HG02610 (cell line): ENCODE data around the gene FAM163A.
A peak's percentile ranks its signal among the peaks of the same experiment; 100 is the strongest.
"Not testable (repeated sequence)": the region's sequence is repeated elsewhere in the genome, so short reads cannot be mapped to it uniquely, and the experiment has no call there.

Source experiments
- ATAC-seq: cut with Tn5 transposase; IDR thresholded peaks from one replicate; pipeline ENCODE4 v1.9.1; 2021; ENCODE audit warnings: mild to moderate bottlenecking, moderate library complexity; ENCODE audit not compliant: unreplicated experiment

FAM163A gene

GRCh38 chr1:179786815-179787685 lies 44.0 kb downstream of the FAM163A start:
- ATAC-seq: no peak

GRCh38 chr1:179788259-179788658 lies 45.2 kb downstream of the FAM163A start:
- ATAC-seq: no peak

- ATAC-seq: no peak
Observed at GRCh38 chr1:179793281-179793680, 50.2 kb downstream of the FAM163A start.

GRCh38 chr1:179794146-179794545 lies 51.1 kb downstream of the FAM163A start:
- no peak for ATAC-seq

GRCh38 chr1:179794669-179795068 lies 51.6 kb downstream of the FAM163A start:
- ATAC-seq: no peak

- no peak for ATAC-seq
Observed at GRCh38 chr1:179798213-179798863, 55.2 kb downstream of the FAM163A start.

- ATAC-seq: no peak
Observed at GRCh38 chr1:179798864-179799516, 55.9 kb downstream of the FAM163A start.

GRCh38 chr1:179800481-179800880 lies 57.4 kb downstream of the FAM163A start:
- no peak for ATAC-seq

- ATAC-seq: no peak
Observed at GRCh38 chr1:179803104-179803503, 60.0 kb downstream of the FAM163A start.

- ATAC-seq: no peak
Observed at GRCh38 chr1:179803918-179804317, 60.8 kb downstream of the FAM163A start.

GRCh38 chr1:179804417-179804816 lies 61.3 kb downstream of the FAM163A start:
- ATAC-seq: not testable (repeated sequence)

- no peak for ATAC-seq
Observed at GRCh38 chr1:179805291-179806195, 62.5 kb downstream of the FAM163A start.

GRCh38 chr1:179806333-179806732 lies 63.2 kb downstream of the FAM163A start:
- no peak for ATAC-seq

- no peak for ATAC-seq
Observed at GRCh38 chr1:179807291-179807690, 64.2 kb downstream of the FAM163A start.

- no peak for ATAC-seq
Observed at GRCh38 chr1:179807691-179808485, 64.8 kb downstream of the FAM163A start.

GRCh38 chr1:179808503-179808902 lies 65.4 kb downstream of the FAM163A start:
- ATAC-seq: no peak

GRCh38 chr1:179809506-179810366 lies 66.6 kb downstream of the FAM163A start:
- peak; percentile 53 for ATAC-seq

GRCh38 chr1:179810367-179810715 lies 67.2 kb downstream of the FAM163A start:
- no peak for ATAC-seq
